NCI-H526 treated with DMSO at 0.1 percent for 48 hours (cell line): ENCODE measurements around the gene ATP13A1.
"Not testable (repeated sequence)": the region's sequence is repeated elsewhere in the genome, so short reads cannot be mapped to it uniquely, and the experiment has no call there.

Experiments used
- DNase-seq: peaks from one replicate; lab custom pipeline; 2025; lab: John Stamatoyannopoulos, UW

Gene ATP13A1

DNA sequence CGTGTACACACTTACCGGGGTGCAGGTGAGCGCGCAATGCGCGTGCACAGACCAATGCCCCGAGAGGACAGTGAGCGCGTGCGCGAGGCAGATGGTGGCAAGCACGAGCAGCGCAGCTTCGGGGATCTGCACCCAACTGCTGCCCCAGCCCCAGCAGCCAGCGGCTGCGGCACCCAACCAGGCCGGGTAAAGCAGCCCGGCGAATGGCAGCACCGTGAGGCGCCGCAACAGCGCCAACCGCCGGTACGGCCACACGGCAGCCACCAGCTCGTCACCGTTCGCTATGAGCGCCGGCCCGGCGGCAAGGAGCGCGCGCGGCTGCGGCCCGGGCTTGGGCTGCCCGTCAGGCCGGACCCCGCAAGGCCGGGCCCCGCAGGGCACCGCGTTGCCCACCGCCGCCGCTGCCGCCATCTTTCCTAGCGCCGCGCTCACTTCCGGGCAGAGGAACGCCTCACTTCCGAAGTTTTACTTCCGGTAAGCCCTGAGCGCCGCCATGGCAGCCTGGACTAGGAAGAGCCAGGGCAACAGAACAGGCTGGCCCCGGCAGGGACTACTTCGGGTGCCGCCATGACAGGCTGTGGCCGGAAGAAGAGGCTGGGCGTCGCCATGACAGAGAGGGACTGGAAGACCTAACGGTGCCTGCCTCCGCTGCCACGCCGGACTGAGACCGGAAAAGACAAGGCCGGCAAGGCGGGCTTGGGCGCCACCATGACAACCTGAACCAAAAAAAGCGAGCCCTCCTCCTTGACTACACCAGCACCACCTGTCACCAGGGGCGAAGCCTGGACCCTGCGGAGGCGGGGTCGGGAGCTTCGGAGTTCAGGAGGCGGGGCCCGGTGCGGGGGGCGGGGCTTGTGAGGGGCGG lies at the start of gene ATP13A1:
TSS of gene ATP13A1 (minus strand) at position 421 of the 865 bp plus-strand sequence. CDS start at position 411, 10 bp downstream.
- peak; percentile 87 for DNase-seq

DNA sequence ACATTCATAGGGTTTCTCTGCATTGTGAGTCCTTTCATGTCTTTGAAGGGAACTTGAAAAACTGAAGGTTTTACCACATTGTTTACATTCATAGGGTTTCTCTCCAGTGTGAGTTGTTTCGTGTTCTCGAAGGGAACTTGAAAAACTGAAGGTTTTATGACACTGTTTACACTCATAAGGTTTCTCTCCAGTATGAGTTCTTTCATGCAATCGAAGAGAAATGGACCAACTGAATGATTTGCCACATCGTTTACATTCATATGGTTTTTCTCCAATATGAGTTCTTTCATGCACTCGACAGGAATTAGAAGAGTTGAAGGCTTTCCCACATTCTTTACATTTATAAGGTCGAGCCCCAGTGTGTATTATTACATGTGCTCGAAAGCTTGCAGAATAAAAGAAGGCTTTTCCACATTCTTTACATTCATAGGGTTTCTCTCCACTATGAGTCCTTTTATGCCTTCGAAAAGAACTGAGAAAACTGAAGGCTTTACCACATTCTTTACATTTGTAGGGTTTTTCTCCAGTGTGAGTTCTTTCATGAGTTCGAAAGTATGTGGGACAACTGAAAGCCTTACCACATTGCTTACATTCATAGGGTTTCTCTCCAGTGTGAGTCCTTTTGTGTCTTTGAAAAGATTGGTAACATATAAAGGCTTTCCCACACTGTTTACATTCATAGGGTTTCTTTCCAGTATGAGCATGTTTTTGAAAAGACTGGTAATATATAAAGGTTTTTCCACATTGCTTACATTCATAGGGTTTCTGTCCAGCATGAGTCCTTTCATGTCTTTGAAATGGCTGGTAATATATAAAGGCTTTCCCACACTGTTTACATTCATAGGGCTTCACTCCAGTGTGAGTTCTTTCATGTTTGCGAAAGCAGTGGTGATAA lies 48.7 kb upstream of the ATP13A1 start:
- DNase-seq = no peak

DNA sequence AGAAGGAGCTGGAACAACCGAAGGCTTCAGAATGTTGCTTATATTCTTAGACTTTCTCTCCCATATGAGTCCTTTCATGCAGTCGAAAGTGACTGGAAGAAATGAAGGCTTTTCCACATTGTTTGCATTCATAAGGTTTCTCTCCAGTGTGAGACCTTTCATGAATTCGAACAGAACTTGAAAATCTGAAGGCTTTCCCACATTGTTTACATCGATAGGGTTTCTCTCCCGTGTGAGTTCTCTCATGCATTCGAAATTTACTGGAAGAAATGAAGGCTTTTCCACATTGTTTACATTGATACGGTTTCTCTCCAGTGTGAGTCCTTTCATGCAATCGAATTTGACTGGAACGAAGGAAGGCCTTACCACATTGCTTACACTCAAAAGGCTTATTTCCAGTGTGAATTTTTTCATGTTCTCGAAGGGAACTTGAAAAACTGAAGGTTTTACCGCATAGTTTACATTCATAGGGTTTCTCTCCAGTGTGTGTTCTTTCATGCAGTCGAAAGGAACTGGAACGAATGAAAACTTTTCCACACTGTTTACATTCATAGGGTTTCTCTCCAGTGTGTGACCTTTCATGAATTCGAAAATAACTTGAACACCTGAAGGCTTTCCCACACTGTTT lies 47.9 kb upstream of the ATP13A1 start:
- DNase-seq = no peak

DNA sequence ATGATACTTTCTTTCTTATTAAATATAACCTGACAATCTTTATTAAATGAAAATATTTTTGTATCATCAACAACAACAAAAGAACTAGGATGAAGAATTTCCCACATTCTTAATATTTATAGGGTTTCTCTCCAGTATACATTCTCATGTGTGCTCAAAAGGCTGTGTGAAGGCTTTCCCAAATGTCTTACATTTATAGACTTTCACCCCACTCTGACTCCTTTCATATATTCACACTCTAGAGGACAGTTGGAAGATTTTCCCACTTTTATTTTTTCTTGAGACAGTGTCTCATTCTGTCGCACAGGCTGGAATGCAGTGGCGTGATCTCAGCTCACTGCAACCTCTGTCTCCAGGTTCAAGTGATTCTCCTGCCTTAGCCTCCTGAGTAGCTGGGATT lies 47.0 kb upstream of the ATP13A1 start:
- no peak for DNase-seq

DNA sequence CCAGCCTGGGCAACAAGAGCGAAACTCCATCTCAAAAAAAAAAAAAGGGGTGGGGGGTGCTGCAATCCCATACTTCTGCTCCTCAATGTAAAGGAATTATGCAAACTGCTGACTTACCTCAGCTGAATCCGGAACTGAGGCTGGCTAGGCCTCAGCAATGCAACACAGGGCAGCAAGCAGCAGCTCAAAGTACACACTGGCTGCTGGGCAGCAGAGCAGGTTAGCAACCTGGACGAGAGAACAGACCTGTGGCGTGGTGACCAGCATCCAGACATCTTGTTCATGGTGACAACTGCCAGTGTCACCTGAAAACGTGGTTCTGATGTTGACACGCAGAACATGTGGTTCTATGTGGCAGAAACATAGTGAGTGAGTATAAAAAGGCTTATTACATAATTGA lies 41.4 kb upstream of the ATP13A1 start:
- DNase-seq = no peak

DNA sequence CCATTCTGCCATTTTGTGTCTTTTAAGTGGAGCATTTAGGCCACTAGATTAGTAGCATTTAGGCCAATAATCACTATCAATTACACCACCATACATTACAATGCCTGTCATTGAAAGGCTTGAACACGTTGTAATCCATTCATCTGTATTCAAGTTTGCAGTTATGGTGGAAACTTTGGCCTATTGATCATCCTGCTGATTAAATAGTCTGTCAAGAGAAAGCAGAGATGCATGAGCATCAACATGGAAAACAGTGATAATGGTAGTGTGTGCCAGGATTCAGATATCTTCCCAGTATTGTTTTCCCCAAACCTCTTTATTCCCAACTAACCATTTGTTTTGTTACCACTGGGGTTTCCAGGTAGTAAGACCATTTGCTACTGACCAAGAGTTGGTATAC lies 37.0 kb upstream of the ATP13A1 start:
- not testable (repeated sequence) for DNase-seq

DNA sequence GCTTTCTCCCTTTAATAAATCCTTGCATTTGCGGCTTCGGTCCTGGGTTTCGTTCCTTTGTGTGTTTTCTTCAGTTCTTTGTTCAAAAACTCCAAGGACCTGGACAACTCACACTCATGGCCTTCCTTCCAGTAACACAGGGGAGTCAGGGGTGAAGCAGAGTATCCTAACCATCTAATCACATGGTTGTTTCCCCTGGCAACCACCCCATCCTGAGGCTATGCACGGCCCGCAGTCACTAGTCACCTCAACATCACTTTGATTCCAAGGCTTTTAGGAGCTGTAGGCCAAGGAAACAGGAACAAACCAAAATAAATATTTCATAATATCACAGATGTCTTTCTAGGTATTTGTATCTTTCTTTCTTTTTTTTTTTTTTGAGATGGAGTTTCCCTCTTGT lies 34.1 kb upstream of the ATP13A1 start:
- DNase-seq = no peak

DNA sequence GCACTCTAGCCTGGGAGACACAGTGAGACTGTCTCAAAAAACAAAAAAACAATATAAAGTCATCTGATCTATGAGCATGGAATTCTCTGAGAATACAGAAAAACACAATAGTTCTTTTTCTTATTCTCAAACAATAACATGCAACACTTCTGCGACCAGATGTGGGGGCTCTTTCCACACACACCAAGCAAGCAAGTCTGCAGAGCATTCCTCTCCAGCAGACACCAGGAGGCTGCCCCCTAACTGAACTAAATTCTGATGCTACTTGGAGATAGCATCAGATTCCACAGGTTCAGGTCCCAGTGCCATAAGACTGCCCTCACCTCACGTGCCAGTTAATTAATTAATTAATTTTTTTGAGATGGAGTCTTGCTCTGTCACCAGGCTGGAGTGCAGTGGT lies 32.9 kb upstream of the ATP13A1 start:
- no peak for DNase-seq

DNA sequence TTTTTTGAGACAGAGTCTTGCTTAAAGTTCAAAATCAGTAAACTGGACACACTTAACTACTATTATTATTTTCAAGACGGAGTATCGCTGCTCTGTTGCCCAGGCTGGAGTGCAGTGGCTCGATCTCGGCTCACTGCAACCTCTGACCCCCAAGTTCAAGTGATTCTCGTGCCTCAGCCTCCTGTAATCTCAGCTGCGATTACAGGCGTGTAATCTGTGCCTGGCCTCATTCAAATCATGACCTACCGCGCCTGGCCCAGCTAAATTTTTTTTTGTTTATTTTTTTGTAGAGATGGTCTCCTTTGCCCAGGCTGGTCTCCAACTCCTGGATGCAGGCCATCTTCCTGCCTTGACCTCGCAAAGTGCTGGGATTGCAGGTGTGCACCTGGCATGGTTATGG lies 28.2 kb upstream of the ATP13A1 start:
- DNase-seq = no peak

DNA sequence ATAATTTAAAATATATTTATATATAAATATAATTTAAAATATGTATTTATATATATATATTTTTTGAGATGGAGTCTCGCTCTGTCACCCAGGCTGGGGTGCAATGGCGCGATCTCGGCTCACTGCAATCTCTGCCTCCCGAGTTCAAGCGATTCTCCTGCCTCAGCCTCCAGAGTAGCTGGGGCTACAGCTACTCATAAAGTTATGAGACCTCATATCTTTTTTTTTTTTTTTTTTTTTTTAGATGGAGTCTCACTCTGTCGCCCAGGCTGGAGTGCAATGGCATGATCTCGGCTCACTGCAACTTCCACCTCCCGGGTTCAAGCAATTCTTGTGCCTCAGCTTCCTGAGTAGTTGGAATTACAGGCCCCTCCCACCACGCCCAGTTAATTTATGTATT lies 25.5 kb upstream of the ATP13A1 start:
- DNase-seq = not testable (repeated sequence)

DNA sequence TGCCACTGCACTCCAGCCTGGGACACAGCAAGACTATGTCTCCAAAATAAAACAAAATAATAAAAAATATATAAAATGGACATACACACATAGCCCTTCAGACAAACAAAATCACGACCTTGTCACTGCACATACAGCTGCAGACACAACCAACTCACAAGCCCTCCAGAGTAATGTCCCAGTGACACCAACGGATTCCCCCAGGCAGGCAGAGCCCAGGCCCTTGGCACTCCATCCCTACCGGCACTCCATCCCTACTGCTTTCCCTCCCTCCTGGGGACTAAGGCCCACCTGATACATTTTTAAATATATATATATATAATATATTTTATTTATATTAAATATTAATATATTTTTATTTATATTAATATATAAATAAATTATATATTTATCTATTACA lies 23.6 kb upstream of the ATP13A1 start:
- no peak for DNase-seq

DNA sequence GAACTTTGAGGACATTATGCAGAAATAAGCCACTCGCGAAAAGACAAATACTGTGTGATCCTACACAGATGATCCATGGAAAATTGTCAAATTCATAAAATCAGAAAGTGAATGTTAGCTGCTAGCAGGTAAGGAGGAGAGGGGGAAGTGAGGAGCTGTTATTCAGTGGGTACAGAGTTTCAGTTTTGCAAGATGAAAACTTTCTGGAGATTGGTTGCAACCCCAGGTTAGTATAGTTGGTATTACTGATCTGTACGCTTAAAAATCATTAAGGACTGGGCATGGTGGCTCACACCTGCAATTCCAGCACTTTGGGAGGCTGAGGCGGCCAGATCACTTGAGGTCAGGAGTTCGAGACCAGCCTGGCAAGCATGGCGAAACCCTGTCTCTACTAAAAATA lies 23.1 kb upstream of the ATP13A1 start:
- no peak for DNase-seq

DNA sequence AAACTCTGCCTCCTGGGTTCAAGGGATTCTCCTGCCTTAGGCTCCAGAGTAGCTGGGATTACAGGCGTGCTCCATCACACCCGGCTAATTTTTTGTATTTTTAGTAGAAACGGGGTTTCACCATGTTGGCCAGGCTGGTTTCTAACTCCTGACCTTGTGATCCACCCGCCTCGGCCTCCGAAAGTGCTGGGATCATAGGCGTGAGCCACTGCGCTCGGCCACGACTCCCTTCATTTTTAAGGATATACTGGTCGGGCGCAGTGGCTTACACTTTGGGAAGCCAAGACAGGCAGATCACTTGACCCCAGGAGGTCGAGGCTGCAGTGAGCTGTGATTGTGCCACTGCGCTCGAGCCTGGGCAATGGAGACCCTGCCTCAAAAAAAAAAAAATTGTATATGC lies 22.6 kb upstream of the ATP13A1 start:
- not testable (repeated sequence) for DNase-seq

DNA sequence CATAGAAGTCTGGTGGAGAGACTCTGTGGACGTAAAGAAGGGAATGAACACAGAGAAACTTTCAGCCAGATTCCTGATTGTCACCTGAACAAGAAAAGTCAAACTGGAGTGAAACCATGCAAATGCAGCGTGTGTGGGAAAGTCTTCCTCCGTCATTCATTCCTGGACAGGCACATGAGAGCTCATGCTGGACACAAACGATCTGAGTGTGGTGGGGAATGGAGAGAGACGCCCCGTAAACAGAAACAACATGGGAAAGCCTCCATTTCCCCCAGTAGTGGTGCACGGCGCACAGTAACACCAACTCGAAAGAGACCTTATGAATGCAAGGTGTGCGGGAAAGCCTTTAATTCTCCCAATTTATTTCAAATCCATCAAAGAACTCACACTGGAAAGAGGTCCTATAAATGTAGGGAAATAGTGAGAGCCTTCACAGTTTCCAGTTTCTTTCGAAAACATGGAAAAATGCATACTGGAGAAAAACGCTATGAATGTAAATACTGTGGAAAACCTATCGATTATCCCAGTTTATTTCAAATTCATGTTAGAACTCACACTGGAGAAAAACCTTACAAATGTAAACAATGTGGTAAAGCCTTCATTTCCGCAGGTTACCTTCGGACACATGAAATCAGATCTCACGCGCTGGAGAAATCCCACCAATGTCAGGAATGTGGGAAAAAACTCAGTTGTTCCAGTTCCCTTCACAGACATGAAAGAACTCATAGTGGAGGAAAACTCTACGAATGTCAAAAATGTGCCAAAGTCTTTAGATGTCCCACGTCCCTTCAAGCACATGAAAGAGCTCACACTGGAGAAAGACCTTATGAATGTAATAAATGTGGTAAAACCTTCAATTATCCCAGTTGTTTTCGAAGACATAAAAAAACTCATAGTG lies 15.9 kb upstream of the ATP13A1 start:
- no peak for DNase-seq

DNA sequence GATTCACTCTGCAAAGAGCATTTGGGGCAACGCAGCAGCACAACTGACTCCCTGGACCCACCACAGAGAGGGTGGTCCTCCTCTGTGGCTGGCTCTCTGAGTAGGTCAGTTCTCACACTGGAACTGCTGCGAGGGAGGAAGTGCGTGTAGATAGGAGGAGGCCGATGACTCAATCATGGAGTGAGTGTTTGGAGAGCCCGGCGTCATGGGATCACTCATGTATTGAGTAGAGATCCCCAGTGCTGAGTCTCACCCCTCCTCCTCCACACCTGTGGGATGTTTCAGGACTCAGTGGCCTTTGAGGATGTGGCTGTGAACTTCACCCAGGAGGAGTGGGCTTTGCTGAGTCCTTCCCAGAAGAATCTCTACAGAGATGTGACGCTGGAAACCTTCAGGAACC lies 14.1 kb upstream of the ATP13A1 start:
- DNase-seq = no peak

DNA sequence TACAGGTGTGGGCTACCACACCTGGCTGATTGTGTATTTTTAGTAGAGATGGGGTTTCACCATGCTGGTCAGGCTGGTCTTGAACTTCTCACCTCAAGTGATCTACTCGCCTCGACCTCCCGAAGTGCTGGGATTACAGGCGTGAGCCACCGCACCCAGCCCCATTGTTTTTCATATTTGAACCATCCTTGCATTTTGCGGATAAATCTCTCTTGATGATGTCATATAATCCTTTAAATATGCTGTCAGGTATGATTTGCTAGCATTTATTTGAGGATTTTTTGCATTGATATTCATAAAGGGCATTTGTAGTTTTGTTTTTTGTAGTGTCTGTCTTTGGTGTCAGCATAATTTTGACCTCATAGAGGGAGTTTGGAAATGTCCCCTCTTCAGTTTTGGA lies 10.8 kb upstream of the ATP13A1 start:
- DNase-seq = no peak

DNA sequence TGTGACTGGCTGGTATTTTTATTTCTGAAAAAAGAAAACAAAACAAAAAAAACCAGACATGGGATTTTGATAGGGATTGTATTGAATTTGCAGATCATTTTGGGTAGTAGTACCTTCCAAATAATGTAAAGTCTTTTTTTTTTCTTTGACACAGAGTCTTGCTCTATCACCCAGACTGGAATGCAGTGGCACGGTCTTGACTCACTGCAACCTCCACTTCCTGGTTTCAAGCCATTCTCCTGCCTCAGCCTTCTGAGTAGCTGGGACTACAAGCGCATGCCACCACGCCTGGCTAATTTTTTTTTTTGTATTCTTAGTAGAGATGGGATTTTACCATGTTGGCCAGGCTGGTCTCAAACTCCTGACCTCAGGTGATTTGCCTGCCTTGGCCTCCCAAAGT lies 9.3 kb upstream of the ATP13A1 start:
- no peak for DNase-seq

DNA sequence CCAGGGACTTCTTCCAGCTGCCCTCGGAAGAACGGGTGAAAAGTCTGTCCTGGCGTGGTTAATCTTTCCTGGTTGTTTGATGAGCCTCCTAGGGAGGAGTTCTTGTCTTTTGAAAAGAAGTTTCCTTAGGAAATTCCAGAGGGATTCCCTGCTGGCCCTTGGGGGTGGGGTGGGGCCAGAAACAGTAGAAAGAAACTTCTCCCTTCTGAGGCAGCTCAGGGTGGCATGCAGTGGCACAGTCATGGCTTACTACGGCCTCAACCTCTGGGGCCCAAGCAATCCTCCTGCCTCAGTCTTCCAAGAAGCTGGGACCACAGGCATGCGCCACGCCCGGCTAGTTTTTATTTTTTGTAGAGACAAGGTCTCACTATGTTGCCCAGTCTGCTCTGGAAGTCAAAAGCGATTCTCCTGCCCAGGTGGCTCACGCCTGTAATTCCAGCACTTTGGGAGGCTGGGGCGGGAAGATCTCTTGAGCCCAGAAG lies 6.6 kb upstream of the ATP13A1 start:
- DNase-seq = no peak

DNA sequence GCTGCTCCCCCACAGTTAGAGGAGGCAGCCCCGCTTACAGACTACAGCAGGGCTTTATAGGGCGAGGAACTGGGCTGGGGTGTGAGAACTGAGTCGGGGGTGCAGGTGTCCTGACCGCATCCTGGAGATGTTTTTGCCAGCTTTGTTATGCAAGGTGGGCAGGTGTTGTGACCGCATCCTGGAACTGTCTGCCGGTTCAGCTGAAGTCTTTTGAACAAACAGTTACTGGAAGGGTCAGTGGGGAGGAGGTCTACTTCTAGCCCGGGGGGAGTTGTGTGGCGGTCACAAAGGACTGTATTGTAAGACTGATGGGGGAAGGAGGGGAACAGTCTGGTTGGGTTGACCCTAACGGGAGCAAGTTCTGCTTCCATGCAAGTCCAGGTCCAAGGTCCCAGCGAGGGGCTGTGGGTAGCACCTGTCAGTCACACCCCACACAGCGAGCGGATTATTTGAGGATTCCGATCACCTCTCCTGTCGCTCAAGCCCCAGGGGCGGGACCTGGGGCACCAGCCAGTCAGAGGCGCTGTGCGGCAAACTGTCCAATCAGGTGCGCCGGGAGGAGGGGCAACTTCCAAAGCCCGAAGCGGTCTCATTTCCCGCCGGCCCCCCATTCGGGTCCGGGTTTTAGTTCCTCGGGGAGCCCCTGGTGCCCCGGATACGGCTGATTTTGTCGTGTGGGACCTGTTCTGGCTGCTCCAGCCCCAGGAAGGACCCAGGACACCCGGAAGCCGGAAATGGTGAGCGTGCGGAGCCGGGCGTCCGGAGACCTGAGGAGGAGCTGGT lies 4.9 kb upstream of the ATP13A1 start, which contains the start of gene ZNF101:
TSS of gene ZNF101 (plus strand) at position 610 of the 783 bp plus-strand sequence. CDS start at position 735, 125 bp downstream.
- peak; percentile 76 for DNase-seq

DNA sequence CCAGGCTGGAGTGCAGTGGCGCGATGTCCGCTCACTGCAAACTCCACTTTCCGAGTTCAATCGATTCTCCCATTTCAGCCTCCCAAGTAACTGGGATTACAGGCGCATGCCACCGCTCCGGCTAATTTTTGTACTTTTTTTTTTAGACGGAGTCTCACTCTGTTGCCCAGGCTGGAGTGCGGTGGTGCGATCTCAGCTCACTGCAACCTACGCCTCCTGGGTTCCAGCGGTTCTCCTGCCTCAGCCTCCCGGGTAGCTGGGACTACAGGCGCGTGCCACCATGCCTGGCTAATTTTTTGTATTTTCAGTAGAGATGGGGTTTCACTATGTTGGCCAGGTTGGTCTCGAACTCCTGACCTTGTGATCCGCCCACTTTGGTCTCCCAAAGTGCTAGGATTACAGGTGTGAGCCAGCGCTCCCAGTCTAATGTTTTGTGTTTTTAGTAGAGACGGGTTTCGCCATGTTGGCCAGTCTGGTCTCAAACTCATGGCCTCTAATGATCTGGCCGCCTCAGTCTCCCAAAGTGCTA lies 2.0 kb upstream of the ATP13A1 start:
- not testable (repeated sequence) for DNase-seq
